GM18519 (cell line): ENCODE results near the gene HOXB4.

ENCODE experiments used
- ATAC-seq: cut with Tn5 transposase; IDR thresholded peaks from one replicate; pipeline ENCODE4 v1.9.1; 2021; ENCODE audit warnings: mild to moderate bottlenecking, moderate library complexity; ENCODE audit not compliant: unreplicated experiment, low FRiP score

Gene HOXB4

DNA sequence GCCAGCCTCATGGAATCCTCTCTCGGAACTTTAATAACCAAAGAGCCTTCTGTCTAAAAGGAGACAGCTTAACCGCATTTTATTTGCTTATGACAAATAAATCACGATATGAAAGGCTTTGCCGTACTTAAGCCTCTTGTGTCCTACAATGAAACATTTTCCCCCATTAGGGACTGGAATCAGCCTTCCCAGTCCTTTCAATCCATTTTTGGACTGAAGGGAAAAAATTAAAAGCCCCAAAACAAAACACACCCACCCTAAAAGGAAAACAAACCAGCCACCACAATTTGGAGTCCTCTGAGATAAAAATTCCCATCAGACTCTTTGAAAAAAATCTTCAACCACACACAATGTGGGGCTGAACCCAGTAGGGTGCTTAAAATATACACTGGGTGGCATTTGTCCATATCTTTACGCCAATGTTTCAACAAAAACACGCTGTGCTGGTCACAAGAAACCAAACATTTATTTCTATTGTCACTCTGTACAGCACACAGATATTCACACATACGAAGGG, 3.0 kb downstream of the HOXB4 start:
- no peak for ATAC-seq

DNA sequence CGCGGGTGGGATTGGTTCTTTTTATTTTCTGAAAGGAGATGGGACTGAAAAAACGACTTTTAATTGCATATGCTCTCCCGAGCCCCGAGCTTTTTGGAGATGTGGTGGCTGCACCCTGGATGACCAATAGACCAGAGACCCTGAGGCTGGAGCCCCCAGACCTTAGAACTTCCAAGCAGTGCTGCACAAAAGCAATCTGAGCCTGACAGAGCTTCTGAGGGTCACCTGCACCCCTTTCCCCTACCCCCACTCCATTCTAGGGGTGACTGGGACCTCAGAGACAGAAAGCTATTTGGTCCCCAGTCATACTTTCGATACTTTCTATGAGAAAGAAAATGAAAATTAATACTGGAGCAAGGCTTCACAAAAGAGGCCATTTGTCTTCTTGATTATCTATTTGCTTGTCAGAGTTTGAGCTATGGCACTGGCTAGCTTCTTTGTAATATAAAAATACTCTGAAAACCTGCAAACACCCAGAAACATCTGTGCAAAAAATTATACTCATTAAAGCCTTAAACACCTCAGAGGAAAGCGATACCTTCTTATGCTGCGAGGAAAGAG, 3.6 kb downstream of the HOXB4 start:
- ATAC-seq = no peak

DNA sequence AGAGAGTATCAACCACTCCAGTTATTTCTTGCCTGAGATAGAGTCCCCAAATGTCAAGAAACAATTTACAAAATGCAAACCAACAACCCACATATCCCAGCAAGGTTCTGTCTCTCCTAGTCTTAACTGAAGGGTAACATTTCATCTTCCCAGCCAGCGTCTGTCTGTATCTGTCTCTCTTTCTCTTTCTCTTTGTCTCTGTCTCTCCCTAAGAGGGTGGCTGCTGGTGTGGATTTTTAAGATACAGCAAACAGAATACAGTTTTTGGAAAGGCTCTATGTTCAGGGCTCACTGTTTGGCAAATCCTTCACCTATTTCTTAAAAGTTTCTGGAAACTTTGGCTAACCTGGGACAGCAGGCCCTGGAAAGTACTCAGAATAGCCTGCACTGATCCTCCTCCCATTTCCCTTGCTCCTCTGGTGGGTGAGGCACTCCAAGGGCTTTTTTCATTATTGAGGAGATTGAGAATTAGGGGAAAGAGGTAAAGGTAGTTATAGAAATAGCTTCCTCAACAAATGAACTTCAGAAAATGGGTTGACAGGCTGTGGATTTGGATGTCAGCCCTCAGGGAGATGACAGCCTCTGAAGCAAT, 6.2 kb downstream of the HOXB4 start:
- ATAC-seq = no peak

DNA sequence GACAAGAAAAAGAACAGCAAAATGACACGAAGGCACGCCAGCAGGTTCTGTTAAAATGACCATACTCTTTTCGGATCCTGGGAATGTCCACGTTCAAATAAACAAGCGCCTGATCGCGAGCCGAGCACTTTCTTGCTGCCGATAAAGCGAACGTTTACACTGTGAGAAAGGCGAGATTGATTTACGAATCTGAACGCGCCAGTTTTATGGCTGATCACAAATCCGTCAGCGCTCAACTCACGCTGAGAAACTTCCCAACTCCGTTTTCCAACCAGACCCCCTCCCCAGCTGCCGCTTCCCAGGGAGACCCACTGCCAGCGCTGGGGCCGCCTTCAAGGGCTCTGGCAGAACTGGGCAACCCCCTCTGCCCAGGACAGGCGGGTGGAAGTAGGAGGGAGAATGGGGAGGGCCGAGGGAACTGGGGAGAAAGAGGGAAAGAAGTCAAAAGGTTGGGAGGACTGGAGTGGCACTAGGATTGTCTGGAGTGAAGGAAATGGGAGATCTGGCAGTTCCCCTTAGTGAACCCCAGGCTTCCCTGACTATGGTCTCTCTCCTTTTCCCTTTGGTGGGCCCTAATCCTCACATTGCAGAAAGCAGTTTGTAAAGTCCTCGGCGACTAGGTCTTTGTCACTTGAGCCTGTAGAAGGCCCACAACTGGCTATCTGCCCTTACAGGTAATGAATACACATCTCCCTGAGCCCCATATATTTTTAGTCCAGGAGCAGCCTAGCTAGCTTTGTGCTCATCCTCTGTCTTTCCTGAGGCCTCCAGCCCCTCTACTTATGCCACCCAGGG, 6.9 kb downstream of the HOXB4 start:
- ATAC-seq = no peak

DNA sequence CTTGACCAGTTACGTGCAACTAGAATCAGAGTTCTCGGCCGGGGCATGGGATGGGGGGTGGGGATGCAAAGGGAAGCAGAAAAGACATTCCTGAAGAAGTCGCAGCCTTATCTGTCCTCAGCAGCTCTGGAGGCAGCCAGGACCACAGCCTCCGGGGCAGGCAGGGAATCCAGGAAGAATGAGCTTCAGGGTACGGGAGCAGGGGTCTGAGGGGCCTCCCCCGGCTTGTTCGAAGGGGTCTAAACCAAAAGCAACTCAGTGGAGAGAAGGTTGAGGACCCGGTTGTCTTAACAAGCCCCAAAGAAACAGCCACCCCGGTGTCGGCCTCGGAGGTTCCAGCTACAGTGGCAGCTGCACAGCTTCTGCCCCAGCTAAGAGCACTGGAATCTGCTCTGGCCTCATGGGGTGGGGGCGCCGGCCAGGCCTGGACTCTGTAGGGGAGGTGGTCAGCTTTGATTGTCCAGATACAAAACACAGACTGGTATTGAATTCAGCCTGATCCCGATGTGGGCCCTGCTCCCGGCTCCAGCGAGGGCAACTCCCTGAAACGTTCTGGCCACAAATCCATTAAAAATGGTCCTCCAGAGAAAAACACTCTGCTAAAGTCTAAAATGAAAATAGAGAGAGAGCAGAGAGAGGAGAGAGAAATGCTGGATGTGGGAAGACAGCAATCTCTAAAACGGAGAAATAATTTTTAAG, 7.7 kb downstream of the HOXB4 start:
- no peak for ATAC-seq

DNA sequence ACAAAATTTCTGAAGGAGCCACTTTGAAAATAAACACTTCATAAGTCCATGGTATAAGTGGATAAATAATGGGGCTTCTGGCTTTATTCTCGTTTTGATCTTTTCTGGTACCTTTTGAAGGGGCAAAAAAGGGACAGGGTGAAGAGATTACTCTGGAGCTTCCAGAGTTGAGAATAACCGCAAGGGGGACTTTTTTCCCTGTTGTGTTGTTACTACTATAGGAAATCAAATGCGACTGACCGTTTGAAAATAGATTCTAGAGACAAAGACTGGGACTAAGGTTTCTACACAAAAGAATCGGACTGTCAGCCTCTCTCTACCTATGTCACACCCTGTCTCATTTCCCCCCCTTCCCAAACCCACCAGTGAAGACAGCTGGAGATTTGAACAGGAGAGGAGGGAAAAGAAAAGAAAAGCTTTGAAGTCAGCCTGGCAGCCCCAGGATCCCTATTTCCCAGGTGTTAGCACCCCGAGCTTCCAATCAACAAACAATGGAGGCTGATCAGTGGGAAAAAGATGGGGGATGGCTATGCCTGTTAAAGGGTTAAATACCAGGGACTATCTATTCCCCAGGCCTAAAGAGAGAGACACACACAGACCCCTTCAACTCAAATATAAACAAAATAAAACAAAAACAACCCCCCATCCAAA, 8.4 kb downstream of the HOXB4 start:
- ATAC-seq = no peak

DNA sequence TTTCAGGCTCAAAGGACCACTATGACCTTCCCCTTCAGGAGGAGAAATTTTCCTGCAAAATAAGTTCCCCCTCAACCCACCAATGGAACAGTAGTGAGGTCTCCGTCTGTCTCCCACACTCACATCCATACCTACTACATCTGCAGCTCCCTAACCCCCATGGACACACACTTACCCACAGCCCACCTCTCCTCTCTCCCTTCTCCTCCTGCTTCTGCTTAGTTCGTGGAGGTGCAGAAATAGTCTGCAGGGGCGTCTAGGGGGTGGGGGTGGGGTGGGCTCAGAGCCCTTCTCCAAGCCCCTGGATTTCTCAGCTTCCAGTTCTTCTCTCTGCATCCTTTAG, 8.9 kb downstream of the HOXB4 start:
- ATAC-seq = no peak

DNA sequence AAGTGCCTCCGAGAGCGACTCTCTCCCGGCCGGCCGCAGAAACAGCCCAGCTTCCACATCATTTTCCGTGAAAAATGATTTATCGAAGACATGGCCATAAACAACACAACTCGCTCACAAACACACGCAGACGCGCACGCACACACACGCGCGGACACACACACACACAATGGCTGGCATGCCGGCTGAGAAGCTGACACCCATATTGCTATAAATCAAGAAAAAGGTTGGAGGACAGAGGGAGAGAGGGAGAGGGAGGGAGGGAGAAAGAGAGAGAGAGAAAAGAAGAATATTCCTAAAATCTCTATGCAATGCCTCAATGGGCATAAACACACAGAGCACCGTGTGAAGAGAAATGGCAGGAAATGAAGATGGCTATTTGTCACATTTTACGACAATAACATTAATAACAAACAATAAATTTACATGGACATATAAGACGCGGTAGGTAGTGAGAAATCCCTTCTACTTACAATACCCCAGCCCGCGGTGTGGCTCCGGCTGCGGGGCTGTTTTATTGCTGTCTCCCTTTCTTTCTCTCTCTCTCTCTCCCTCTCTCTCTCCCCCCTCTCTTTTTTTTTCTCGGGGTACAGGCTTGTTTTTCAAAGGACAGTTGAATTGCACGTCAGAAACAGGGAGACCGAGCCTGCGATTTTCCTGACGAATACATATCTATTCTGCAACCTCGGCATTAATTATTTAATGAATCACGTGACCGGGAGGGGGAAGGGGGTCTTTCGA, 9.5 kb downstream of the HOXB4 start:
- ATAC-seq = no peak

DNA sequence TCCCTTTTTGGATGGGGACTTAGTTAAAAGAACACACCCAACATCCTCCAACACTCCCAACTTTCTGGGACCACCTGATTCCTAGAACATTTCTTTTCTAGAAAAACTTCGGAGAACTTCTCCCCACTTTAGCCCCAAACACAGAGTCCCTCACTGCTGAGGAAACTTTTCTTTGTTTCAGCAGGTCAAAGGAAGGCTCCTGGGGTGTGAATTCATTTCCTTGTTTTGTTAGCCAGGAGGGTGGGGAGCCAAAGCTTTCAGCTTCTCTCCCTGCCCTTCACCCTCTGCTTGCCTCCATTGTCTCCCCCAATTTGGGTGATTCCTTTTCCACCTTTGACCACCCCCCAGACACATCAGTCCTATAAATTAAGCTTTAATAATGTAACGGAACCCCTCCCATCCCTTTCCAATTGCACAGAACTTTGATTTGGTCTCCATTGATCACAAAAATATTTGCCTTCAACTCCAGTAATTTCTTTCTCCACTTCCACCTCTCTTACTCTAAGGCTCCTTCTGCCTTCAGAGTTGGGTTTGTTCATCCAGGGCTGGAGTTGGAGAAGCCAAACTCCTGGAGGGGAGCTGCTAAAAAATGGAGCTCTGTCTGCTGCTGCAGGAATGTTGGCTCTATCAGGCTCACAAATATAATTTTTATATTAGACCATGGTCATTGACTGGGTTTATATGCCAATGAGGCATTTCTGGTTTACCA, 10.3 kb downstream of the HOXB4 start:
- no peak for ATAC-seq

DNA sequence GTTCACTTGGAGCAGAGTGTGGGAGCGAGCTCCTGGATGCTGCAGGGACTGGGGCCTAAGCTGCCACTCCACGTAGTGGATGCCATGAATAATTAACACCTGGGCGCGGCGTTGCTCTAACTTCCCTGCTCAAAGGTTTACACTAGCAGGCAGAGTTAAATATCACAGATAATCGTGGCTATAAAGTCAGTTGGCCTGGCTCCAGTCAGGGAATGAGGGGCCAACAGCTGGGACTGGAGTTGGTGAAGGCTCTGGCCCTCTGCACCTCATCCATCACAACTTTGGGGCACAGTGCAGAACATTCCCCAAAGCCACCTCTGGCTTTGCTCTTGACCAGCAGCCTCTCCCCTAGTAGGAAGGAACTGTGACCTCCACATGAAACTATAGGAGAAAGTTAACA, 10.9 kb downstream of the HOXB4 start:
- no peak for ATAC-seq

DNA sequence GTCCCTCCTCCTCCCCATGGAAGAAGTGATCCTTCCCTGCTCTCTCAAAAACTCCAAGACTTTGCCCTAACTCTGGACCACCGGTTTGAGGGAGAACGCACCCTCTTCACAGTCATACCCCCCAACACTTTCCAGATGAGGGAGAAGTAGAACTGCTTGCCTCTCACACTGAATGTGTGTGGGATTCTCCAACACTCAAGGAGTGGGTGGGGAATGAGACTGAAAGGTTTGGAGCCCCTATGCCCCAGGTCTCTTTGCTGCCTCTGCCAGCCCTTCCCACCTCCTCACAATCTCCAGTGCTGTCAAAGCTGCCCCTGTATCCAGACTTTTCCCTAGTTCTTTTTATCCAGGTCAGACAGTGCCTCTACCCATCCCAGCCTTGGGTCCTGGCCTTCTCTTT, 11.4 kb downstream of the HOXB4 start:
- ATAC-seq = no peak

DNA sequence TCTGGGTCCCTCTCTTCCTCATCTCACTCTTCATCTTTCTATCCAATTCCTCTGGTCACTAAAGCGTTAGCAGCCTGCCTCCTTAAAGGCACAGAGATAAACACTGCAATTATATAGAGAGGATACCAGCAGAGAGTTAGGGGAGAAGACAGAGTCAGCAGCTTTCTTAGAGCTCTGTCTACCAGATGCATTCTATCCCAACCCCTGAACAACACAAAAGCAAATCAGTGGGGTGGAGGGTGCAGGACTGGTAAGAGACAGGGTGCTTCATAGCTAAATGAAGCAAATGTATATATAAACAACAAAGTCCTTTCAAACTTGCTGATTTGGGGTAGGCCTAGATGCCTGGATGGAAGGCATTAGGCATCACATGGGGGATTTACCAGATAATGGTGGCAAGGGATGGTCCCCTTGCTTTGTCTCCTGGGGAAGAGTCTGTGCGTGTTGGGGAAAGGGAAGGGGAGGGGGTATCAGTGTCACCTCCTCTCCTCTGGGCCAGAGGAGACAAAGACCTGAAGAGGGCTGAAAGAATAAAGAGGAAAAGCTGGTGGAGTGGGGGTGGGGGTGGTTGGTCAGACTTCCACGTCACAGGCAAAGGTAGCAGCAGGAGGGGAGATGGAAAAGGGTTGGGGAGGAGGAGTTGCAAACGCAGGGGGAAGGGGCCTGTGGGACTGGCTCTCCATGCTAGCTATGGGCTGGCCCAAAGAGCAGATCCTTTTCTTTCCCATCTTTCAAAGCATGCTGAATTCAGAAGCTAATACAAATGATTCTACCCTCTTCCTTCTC, 12.0 kb downstream of the HOXB4 start:
- no peak for ATAC-seq

DNA sequence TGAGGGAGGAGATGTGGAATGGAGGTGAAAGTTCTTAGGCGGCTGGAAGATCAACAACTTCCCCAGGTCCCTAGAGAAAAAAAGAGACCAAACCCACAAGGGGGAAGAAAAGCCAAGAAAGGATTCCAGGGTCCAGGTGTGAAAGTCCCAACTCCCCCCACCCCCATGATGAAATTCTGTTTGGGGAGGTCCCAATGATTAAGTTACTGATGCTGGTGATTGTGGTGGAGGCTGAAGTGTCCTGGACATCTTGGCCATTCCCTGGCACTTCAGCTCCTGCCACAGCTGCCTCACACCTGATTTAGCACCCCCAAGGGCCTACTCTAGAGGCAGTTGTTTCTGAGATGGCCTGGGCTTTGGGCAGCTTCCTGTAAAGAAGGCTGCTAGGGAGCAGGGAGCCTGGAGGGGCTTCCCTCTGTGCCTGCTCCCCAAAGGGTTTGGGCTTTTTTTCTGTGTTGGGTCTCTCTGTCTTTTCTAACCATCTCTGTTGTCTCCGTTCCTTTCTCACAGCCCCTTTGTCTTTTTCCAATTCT, 13.1 kb downstream of the HOXB4 start:
- ATAC-seq = no peak

DNA sequence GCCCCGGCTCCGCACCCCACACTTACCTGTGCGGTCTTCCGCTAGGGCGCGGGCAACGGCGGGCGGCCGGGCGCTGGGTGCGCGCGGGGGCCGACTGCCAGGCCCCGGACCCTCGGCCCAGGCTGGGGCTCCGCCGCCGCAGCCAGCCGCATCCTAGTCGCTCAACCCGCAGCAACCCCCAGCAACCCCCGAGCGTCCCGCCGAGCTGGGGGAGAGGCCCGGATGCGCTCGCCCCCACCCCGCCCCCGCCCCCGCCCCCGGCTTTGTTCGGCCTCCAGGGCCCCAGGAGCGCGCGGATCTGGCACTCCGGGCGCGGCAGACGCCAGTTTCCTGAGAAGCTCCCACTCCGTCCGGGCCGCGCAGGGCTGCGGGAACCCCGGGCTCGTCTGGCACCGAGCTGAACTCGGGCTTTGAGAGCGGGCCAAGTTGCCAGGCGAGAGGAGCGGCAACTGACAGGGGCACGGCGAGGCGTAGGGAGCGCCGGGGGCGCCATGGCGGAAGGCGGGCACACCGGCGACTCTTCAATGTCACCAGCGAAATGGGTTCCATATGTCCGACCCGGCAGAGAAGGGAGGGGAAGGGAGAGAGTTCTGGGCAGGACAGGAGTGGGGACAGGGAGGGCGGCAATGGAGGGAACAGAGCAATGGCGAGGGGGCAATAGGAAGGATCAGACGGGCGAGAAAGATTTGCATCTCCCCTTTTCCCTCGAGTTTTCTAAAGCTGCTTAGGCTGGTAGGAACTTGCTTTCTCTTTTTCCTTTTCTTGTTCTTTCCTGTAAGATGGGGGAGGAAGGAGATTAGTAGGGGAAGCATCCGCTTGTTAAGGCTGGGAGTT, 13.7 kb downstream of the HOXB4 start:
- no peak for ATAC-seq

DNA sequence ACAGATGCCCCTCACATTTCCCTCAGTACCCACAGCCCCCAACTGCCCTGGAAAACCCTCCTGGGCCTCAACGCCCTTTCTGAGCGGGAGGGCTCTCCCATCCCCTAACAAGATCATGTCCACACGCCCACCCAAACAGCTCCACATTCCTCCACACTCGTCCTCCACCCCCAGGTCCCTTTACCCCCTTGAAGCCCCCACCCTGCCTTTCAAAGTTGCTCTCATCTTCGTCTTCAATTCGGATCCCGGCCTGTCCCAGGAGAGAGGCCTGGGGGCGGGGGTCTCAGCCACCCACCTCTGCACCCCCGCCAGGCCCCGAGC, 14.3 kb downstream of the HOXB4 start:
- ATAC-seq = no peak

DNA sequence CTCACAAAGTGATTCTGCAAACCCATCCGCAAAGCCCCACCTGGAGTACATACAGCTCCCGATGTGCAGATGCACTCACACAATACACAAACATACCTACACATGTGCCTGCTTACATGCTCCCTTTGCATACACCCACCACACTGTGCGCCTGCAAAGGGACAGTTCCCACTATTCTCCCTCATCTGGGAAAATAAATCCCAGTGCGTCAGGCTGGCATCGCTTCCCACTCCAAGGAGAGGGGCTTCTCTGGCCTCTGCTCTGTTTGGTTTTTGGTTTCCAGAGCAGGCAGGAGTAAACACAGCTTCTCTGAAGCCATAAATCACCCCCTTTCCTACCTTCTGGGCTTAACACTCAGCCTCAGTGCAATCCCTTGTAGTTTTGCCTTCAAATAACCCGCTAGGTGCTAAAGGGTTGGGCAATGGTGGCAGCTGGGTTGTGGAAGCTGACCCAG, 14.7 kb downstream of the HOXB4 start:
- no peak for ATAC-seq

DNA sequence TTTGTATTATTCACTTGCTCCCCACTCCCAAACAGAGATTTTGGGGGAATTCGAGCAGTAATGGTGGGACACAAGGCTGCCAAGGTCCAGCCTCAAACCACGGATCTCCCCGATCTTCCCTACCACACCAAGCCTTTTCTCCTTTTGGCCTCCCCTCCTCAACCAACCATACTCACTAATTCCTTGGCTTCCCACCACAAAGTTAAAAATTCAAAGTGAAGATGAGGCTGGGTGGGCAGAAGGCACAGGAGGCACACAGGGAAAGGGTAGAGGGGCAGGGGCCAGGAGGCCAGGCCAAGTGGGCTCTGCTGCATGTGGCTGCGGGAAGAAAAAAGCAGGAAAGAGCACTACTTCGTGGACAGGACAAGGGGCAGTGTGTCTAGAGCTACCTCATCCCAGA, 15.2 kb downstream of the HOXB4 start:
- ATAC-seq = no peak
